Parathyroid adenoma (tissue), 2 donors: ENCODE results near the gene CFAP46.

Source experiments
- H2AFZ ChIP-seq: fragments of 300-600 bp; sonication (generic); one replicate; pipeline ENCODE4 v1.7.0; 2017; ENCODE audit warnings: antibody characterized with exemption, mild to moderate bottlenecking
- H3K27ac ChIP-seq: fragments of 300-600 bp; sonication (generic); one replicate; pipeline ENCODE4 v1.7.0; 2017
- H3K27me3 ChIP-seq: fragments of 300-600 bp; sonication (generic); one replicate; pipeline ENCODE4 v1.7.0; 2017; ENCODE audit warnings: low read length; ENCODE audit not compliant: control insufficient read depth, insufficient read depth
- H3K36me3 ChIP-seq: fragments of 300-600 bp; sonication (generic); one replicate; pipeline ENCODE4 v1.7.0; 2017; ENCODE audit warnings: low read length; ENCODE audit not compliant: control insufficient read depth, insufficient read depth
- H3K4me1 ChIP-seq: fragments of 300-600 bp; sonication (generic); one replicate; pipeline ENCODE4 v1.7.0; 2017; ENCODE audit warnings: control low read depth
- H3K4me2 ChIP-seq: fragments of 300-600 bp; sonication (generic); one replicate; pipeline ENCODE4 v1.7.0; 2017; ENCODE audit warnings: low read length
- H3K4me3 ChIP-seq: fragments of 300-600 bp; sonication (generic); one replicate; pipeline ENCODE4 v1.7.0; 2017; ENCODE audit warnings: low read depth, low read length
- H3K79me2 ChIP-seq: fragments of 300-600 bp; sonication (generic); one replicate; pipeline ENCODE4 v1.7.0; 2017; ENCODE audit warnings: control low read depth
- H3K9ac ChIP-seq: fragments of 300-600 bp; sonication (generic); one replicate; pipeline ENCODE4 v1.7.0; 2017; ENCODE audit warnings: mild to moderate bottlenecking
- H3K9me3 ChIP-seq: fragments of 300-600 bp; sonication (generic); one replicate; pipeline ENCODE4 v1.7.0; 2017; ENCODE audit warnings: low read length; ENCODE audit not compliant: control insufficient read depth
- CTCF ChIP-seq: fragments of 300-600 bp; sonication (generic); IDR thresholded peaks from one replicate; pipeline ENCODE4 v1.7.0; 2017; ENCODE audit warnings: antibody characterized with exemption, mild to moderate bottlenecking
- donor health status: primary hyperparathyroidism.

Gene CFAP46

GRCh38 chr10:132786884-132787494, 155.4 kb downstream of the CFAP46 start:
- TF ChIP-seq CTCF = no peak
- H3K79me2 ChIP-seq = no peaks in the 10 kb centered on the region
- no peak overlapping the region for H3K27ac ChIP-seq
- peaks cover 4% of the 10 kb centered on the region for H3K27me3 ChIP-seq
- no peaks in the 10 kb centered on the region for H3K9me3 ChIP-seq
- no peak overlapping the region for H3K4me3 ChIP-seq
- H3K4me2 ChIP-seq = no peak overlapping the region
- H3K4me1 ChIP-seq = no peaks in the 10 kb centered on the region
- H3K36me3 ChIP-seq = no peaks in the 10 kb centered on the region
- H3K9ac ChIP-seq = no peak overlapping the region
- H2AFZ ChIP-seq = no peak overlapping the region

- H3K4me1 ChIP-seq = no peaks in the 10 kb centered on the region
- no peak overlapping the region for H3K27ac ChIP-seq
- no peak overlapping the region for H3K9ac ChIP-seq
- H3K4me2 ChIP-seq = no peak overlapping the region
- no peak for TF ChIP-seq CTCF
- no peak overlapping the region for H3K4me3 ChIP-seq
- no peak overlapping the region for H2AFZ ChIP-seq
- H3K9me3 ChIP-seq = no peaks in the 10 kb centered on the region
- H3K36me3 ChIP-seq = no peaks in the 10 kb centered on the region
- H3K79me2 ChIP-seq = no peaks in the 10 kb centered on the region
- H3K27me3 ChIP-seq = peaks cover 4% of the 10 kb centered on the region
Observed at GRCh38 chr10:132786476-132786883, 155.9 kb downstream of the CFAP46 start.

GRCh38 chr10:132785723-132786475, 156.5 kb downstream of the CFAP46 start, which contains the start of gene NKX6-2:
TSS of gene NKX6-2 (minus strand) at chr10:132786147. CDS start at chr10:132785948, 199 bp downstream.
- Histone ChIP-seq H3K4me2 (no peak within 1 kb of the TSS), H3K79me2 (no peaks in the 10 kb centered on the region), H3K4me1 (no peaks in the 10 kb centered on the region), H3K27ac (no peak within 1 kb of the TSS), H3K9ac (no peak within 1 kb of the TSS), H3K9me3 (no peaks in the 10 kb centered on the region), H3K4me3 (no peak within 1 kb of the TSS), H3K36me3 (no peaks in the 10 kb centered on the region), H3K27me3 (peaks cover 4% of the 10 kb centered on the region), H2AFZ (no peak within 1 kb of the TSS)
- TF ChIP-seq CTCF = no peak

- Histone ChIP-seq H3K36me3 (no peaks in the 10 kb centered on the region), H3K9me3 (no peaks in the 10 kb centered on the region), H3K4me2 (no peak overlapping the region), H3K4me1 (no peaks in the 10 kb centered on the region), H3K27ac (no peak overlapping the region), H3K27me3 (peaks cover 4% of the 10 kb centered on the region), H3K4me3 (no peak overlapping the region), H3K9ac (no peak overlapping the region), H2AFZ (no peak overlapping the region), H3K79me2 (no peaks in the 10 kb centered on the region)
- TF ChIP-seq CTCF = no peak
Observed at GRCh38 chr10:132784866-132785722, 157.3 kb downstream of the CFAP46 start.
